GM19239 (cell line): ENCODE results near the gene TMOD2.

Source experiments
- DNase-seq: peaks from one replicate; pipeline ENCODE4 v3.0.0; 2011; ENCODE audit warnings: low spot score; ENCODE audit not compliant: insufficient read length
- FAIRE-seq: peaks from 2 replicates; lab custom pipeline; 2011; peaks lifted over from hg19 to GRCh38; lab: Jason Lieb, UNC

TMOD2 gene

DNA sequence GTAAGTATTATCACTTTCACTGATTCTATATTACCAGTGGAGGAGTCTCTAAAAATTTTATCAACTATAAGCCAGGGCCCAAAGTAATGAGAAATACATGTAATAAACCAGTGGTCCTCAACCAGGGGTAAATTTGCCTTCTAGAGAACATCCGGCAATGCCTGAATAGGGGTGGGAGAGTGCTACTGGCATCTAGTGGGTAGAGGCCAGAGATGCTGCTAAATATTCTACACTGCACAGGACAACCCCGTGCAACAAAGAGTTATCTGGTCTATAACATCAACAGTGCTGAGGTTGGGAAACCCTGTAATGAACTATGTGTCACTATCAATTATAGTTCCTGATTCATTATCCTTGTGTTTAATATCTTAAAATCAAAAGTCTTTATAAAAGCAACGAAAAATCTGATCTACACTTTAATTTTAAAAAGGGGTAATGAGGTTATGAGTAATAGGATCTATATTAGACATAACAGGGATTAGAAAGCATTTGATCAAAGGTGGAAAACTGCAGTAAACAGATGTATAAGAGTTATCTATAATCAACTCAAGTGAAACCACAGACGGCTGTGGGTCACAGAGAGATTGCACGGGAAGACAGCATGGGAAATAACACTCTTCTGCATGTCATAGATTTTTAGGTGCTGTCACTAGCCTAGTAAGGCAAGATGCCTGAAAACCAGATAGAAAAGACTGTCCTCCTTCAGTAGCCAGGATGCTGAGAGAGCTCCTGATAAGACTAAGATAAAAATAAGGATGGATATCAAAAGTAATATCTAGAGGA, 16.0 kb upstream of the TMOD2 start:
- DNase-seq (no peak), FAIRE-seq (peak; percentile 79)

DNA sequence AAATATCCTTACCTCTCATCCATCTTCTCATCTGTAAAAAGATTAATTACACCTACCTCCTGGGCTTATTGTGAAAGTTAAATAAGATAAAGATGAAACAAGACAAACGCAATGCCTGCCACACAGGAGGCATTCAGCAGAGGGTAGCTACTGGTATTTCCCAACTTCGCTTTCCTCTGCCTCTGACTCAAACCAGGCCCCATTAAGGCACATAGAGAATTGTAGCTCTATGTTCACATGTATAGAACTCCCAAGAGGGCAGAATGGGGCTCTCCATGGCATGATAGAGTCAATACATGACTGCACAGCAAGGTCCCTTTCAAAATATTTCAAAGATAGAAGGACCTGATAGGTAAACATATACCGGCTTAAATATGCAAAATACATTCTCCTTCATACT, 15.3 kb upstream of the TMOD2 start:
- peak; percentile 66 for FAIRE-seq
- DNase-seq = no peak

DNA sequence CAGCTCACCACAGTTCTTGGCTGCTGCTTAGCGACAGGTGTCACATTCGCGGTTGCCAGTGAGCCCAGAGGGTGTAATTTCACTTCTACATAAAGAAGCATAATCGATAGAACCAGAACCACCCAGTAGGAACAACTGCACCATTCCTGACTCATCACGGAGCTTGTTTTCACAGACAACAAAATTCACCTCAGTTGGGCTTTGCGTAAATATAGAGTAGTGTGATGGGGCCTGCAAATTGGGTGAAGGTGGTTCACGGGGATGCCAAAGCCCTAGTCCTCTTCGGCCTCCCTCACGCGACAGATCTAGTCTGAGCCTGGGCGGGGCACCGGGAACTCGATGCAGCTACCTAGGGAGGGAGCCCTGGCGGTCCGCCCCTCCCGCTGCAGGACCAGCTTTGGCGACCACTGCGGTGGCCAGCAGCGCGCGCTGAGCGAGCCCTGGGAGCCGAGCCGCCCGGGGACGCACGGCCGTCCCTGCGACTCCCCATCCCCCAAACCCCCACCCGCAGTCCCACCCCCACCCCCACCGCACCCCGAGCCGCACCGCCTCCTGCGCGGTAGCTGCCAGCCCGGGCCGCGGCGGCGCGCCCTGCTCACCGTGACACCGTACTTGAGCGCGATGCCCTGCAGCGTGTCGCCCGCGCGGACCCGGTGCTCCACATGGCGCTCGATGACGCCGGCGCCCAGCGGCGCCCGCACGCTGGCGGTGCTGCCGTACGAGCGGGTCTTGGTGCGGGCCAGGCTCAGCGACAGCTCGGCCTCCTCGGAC, 14.5 kb upstream of the TMOD2 start:
- FAIRE-seq = no peak

DNA sequence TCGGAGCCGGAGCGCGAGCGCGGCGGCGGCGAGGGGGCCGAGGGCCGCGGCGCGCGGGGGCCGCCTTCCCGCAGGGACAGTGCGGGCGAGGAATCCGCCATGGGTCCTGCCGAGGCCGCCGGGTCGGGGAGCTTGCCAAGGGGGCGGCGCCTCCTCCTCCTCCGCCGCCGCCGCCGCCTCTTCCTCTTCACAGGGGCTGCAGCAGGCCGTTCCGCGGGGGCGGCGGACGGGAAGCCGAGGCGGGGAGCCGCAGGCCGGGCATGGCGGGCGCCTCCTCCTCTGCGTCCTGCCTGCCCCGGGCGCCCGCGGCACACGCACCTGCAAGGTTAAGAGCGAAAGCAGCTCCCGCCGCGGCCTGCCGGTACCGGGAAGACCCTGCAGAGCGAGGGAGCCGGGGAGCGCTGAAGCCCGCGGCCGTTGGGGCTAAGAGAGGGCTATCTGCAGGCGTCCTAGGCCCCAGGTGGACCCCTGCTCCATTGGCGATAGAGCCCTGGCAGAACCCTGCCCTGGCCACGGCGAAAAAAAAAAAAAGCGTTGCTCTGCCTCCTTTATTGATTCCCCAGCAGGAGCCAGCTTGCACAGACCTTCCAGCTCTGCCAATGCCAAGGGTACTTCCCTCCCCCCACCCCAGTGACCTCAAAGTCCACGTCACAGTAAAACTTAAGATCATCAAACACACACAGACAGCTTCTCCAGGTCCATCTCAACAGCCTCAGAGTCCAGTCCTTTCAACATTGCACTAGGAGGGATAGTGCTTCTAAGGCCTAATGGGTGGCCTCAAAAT, 13.7 kb upstream of the TMOD2 start, which contains the start of gene LYSMD2:
TSS of gene LYSMD2 (minus strand) at position 134 of the 784 bp plus-strand sequence. CDS start at position 101, 33 bp downstream.
- DNase-seq (no peak), FAIRE-seq (no peak)

More for the DNA sequence above, 14.5 kb upstream of the TMOD2 start:
- DNase-seq = peak; percentile 46

DNA sequence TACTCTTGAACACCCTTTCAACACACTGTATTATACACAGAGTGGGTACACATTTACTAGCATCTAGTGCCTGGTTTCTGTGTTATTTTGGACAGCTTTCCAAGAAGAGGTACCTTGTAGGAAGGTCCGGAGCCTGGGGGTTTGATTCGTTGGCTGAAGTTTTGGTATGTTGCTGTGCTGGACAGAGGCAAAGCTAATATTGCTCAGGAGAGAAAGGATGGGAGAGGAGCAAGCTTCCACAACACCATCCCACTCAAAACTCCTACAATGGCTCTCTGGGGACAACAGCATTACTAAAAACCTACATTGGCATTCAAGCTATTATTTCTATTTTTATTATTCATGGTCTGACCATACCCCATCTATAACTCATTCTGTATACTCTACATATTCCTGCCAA, 12.8 kb upstream of the TMOD2 start:
- DNase-seq (no peak), FAIRE-seq (no peak)

DNA sequence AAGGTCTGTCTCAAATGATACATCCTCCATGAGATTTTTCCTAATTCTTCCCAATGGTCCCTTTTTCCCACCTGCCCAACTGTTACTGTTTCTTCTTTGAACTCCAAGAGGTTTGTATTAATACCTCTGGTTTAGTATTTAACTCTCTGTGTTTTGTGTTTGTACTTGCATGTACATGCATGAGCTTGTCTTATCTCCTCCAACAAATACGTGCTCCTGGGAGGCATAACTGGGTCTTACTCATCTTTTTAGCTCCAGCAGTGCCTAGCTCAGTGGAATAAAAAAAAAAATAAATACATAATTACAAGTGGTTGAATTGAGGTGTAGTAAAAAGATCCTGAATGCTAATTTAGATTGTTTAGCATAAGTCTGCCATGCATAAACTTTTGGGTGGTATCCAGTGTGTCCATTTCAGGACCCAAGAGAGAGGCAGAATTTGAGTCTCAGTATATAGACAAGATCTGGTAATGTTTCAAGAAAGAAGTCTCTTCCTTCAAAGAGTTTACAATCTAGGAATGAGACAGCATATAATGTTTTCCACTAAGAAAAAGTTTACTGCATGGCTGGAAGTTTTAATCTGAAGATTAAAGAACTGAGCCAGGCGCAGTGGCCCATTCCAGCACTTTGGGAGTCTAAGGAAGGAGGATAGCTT, 12.2 kb upstream of the TMOD2 start:
- FAIRE-seq = no peak

DNA sequence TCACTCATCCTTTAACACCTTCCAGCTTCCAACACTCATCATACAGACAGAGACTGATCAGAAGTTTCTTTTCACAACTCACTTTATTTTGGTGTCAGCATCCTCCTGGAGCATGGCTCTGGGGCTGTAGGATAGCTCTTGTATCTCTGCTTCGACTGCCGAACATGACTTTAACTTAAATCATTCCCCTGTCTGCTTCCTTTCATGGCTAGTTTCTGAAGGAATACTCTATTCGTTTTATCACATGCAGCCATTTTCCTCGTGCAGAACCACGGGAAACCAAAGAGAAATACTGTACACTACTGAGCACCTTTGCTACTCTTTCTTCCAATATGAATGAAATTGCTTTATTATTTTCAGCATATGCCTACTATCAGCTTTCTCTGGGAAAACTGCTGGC, 2.1 kb upstream of the TMOD2 start:
- FAIRE-seq = no peak
- no peak for DNase-seq

More for the DNA sequence above, 12.2 kb upstream of the TMOD2 start:
- no peak for DNase-seq

DNA sequence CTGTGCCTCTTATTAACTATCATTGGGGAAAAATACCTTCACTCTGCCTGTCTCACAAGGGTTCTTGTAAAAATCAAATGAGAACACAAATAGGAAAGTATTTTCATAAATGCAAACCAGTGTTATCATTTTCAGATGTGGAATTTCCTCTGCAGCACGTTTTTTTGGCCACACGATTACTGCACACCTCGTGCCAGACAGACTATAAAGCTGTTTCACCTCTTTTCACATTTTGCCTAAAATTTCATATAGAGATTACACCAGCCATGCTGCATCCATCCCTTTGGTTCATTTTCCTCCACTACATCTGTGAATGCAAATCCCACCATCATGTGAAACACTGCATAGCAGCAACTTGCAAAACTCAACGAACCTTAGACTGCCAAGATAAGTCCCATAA, 1.2 kb upstream of the TMOD2 start:
- FAIRE-seq = peak; percentile 63

DNA sequence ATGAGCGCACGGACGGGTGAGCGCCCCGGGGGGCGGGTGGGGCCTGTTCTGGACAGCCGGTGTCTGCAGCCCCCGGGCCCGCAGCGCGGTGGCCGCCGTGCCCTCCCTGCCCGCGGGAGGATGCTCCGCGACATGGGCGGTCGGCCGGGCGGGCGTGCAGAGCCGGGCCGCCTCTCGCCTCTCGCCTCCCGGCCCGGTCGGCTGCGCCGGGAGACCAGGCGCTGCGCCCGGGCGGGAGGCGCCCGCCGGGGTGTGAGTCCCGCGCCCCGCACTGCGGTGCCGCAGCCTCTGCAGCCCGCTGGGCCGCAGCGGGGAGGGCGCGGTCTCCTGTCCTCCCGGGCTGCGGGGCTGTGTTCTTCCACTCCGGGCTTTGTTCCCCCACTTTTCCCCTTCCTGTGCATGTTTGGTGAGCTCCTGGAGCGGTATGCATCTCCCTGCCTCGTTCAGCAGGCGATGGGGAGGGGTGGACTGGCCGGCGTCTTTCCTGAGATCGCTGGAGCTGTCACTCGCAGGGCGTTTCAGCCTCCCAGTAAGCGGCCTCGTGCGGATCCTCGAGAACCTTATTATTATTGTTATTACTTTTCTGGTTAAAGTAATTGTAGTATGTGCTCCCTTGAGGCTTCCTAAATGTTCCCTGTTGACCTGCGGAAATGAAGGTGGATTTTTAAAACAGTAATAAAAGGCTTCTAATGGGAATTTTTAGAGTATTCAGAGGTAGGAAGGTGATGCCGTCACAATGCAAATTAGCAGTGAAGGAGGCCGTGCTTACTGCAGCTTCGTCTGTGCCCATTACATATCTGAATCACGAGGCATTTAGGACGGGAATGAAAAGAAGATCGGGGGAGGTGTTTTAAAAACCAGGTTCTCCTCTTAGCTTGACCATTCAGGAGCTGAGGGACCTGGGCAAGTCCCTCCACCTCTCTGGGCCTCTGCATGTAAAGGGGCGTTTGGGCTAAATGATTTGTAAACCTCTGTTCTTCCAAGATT, 593 bp downstream of the TMOD2 start:
- FAIRE-seq (peak; percentile 78), DNase-seq (no peak)

More for the DNA sequence above, 1.2 kb upstream of the TMOD2 start:
- DNase-seq = no peak

DNA sequence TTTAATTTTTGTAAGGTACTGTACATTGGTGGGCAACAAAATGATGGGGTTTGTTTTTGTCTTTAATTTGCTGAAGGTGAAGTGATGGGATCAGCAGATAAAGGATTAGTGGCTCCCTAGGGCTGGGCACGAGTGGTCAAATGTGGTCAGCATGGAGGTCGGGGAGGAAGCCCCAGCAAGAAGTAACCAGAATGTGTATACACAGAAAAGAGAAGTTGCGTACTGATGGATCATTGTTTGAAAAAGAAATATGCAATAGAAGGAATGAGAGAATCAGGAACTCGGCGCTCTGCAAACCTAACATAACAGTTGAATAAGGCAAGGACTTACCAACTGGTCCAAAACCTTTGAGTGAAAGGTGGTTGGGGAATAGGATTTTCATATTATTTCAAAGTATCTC, 1.5 kb downstream of the TMOD2 start:
- no peak for FAIRE-seq
- no peak for DNase-seq

DNA sequence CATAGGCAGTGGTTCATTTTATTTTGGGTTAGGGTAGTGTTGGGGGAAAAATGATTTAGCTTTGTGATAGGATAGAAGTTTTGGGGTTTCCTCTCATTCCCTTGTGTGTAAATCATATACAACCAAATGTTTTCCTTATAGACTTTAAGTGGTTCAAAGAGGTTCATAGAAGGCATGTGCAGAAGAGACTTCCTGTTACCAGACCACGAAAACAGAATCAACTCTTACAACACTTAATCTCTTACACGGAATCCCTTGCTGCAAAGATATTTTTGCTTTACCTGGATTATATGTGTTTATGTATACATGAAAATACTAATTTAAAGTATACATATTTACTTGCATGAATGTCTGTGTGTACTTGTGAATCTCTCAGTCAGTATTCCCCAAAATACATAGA, 2.9 kb downstream of the TMOD2 start:
- FAIRE-seq = no peak

DNA sequence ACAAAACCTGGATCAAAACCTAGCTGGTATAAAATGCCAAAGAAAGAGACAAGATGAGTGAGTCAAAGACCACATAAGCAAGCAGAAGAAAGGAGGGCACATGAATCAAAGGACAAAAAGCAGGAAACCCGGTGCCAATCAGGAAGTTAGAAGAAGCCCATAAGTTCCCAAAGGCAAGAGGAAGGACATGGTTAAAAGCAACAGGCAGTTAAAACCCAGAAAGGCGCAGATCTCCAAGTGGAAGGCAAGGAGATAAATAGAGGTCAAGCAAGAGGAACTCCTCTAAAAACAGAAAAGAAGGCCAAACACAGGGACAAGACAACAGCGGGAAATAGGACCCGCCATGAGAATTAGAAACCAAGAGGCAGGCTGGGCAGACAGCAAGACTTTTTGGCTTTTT, 4.4 kb downstream of the TMOD2 start:
- no peak for DNase-seq

More for the DNA sequence above, 2.9 kb downstream of the TMOD2 start:
- no peak for DNase-seq

DNA sequence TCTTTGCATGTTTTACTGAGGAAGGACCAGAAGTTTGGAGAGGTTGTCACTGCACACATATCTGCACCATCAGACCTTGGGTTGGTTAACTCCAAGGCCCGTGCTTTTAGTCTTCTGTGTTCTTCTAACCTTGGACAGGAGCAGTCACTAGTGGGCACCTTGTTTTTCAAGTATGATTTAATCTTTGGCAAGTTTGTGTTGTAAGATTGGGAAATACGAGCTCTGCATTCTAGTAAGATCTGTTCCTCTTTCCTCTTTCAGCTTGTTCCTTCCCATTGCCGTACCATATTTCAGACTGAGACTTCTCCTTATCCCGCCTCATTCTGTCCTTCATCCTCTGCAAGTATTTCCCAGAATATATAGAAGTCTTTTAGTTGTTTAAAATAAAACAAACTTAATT, 5.1 kb downstream of the TMOD2 start:
- FAIRE-seq = no peak
- DNase-seq = no peak

More for the DNA sequence above, 4.4 kb downstream of the TMOD2 start:
- FAIRE-seq = no peak

DNA sequence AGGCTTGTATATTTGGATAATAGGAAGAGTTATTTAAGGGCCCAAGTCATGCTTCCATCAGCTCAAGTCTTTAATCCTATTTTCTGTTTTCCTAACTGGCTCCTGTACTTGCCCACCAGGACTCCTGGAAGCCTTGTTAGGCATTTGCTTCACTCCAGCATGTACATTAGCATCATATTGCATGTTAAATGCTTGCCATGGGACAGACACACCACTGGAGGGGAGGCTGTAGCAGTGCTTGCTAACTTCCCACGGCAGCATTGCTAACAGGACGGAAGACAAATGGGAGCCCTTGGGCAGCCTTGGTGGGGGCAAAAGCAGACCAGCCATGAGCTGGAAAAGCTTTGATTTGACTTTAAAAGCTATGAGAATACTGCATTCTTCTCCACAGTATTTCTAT, 6.1 kb downstream of the TMOD2 start:
- FAIRE-seq = no peak

DNA sequence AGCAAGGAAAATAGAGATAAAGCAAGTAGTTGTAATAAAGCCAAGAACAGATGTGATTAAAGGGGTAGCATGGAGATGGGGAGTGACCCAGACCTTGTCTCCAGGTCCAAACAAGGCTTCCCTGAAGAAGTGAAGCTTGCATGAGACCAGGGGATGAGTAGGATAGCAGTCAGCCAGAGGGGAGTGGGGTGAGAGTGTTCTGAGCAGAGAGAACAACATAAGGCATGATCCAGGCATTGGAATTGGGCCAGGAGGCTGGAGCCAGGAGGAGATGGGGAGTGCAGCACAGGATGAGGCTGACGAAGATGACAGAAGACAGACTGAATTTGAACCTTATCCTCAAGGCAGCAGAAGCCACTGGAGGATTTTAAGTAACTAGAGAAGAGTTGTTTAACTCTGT, 7.2 kb downstream of the TMOD2 start:
- no peak for DNase-seq
- FAIRE-seq = no peak

More for the DNA sequence above, 6.1 kb downstream of the TMOD2 start:
- no peak for DNase-seq

DNA sequence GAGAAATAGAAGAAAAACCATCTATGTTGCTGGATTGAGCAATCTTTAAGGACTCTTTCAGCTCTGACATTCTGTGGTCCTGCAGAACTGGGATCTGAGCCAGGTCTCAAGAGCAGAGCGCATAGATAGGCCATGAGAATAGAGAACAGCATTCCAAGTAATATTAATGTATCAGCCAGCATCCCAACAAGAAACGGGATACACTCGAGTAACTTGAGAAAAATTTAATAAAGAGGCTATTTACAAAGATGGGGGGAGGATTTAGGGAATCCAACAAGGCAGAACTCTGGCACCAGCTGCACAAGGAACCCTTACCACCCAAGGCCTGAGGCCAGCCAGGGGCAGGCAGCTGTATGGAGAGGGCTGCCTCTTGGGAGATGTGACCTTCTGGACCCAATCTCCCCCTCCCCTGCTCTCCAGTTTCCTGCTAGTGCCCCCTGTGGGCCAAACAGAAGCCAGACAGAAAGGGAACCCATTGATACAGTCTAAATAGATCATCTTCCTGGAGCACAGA, 8.2 kb downstream of the TMOD2 start:
- no peak for FAIRE-seq
- DNase-seq = no peak

DNA sequence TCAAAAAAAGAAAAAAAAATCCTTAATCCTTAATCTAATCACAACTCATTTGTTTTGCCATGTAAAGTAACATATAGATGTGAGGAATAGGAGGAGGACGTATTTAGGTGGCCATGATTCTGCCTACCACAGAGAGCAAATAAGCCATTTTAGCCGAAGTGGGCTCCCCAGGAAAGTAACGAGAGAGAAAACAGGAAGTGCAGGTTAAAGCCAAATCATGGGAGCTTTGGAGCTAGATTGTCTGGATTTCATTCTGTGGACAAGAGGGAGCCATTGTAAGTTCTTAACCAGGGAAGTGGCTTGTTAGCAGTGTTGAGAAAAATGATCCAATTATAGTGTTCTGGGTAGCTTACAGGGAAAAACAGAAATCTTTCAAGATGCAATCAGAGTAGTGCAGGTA, 9.4 kb downstream of the TMOD2 start:
- no peak for FAIRE-seq
- DNase-seq = no peak

DNA sequence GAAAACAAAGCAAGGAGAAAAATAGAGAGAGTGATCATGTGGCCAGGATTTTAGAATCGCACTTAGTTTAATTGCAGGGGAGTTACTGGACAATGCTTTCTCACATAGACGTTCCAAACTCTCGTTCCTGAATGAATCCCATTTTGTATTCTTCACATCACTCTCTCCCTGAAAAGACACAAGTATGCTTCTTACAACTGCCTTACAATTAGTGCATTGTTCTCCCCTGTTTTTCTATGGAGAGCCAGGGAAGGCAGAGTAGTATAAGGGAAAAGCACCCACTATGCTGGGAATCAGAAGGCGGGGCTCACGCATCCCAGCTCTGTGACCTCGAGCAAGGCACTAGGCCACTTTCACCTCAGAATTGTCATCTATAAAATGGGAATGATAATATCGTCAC, 14.4 kb downstream of the TMOD2 start:
- FAIRE-seq = no peak

DNA sequence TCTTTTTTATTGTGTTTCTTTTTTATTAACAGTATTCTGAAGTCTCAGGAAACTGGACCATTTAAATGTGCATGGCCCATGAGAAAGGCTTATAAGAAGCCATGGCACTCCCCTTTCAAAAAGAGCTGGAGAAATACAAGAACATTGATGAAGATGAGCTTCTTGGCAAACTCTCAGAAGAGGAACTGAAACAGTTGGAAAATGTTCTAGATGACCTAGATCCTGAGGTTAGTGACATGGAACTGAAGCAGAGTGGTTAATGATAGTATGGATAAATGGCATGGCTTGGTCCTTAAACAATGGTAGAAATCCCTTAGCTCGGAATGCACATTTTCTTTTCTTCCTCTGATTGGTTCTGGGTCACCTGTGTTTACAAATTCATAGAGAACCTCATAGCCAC, 14.9 kb downstream of the TMOD2 start:
- FAIRE-seq = no peak
- DNase-seq = no peak

More for the DNA sequence above, 14.4 kb downstream of the TMOD2 start:
- DNase-seq = no peak
